H9 (cell line): ENCODE measurements around the gene SH3GL1. TPM values are rescaled to one million over a fixed set of nuclear protein-coding genes. Genes with fewer than 3 reads are reported as not detected.
A peak's percentile ranks its signal among the peaks of the same experiment; 100 is the strongest.

Experiments used
- DNase-seq: peaks from one replicate; pipeline ENCODE4 v3.0.0-alpha.2; 2017
- H2AFZ ChIP-seq: one replicate; pipeline ENCODE4 v1.6.1; 2013; ENCODE audit warnings: mild to moderate bottlenecking, low read length, control low read depth, moderate library complexity
- H2AK5ac ChIP-seq: 2 replicates; pipeline ENCODE4 v1.6.1; 2013; ENCODE audit warnings: low read length, control low read depth, mixed read lengths; ENCODE audit not compliant: insufficient read length
- H2BK120ac ChIP-seq: one replicate; pipeline ENCODE4 v1.6.1; 2013; ENCODE audit warnings: low read depth, mild to moderate bottlenecking, low read length, control low read depth, inconsistent platforms; ENCODE audit not compliant: poor library complexity, severe bottlenecking
- H2BK12ac ChIP-seq: 2 replicates; pipeline ENCODE4 v1.6.1; 2013; ENCODE audit warnings: low read length, control low read depth, mixed read lengths, low read depth; ENCODE audit not compliant: insufficient read length
- H2BK15ac ChIP-seq: 2 replicates; pipeline ENCODE4 v1.6.1; 2013; ENCODE audit warnings: low read depth, low read length, control low read depth
- H2BK20ac ChIP-seq: one replicate; pipeline ENCODE4 v1.6.1; 2013; ENCODE audit warnings: low read depth, mild to moderate bottlenecking, low read length, control low read depth, inconsistent platforms; ENCODE audit not compliant: poor library complexity, severe bottlenecking
- H2BK5ac ChIP-seq: 2 replicates; pipeline ENCODE4 v1.6.1; 2013; ENCODE audit warnings: low read length, control low read depth, mixed read lengths; ENCODE audit not compliant: insufficient read length
- H3K14ac ChIP-seq: 2 replicates; pipeline ENCODE4 v1.6.1; 2013; ENCODE audit warnings: low read length, control low read depth; ENCODE audit not compliant: insufficient read depth
- H3K18ac ChIP-seq: 2 replicates; pipeline ENCODE4 v1.6.1; 2013; ENCODE audit warnings: low read depth, mild to moderate bottlenecking, mixed read lengths, low read length, control low read depth; ENCODE audit not compliant: insufficient read length
- H3K23ac ChIP-seq: 2 replicates; pipeline ENCODE4 v1.6.1; 2013; ENCODE audit warnings: low read length, control low read depth, mixed read lengths, low read depth; ENCODE audit not compliant: insufficient read length
- H3K23me2 ChIP-seq: 2 replicates; pipeline ENCODE4 v1.6.1; 2013; ENCODE audit warnings: low read depth, mild to moderate bottlenecking, mixed read lengths, low read length, control low read depth; ENCODE audit not compliant: insufficient read length, poor library complexity, severe bottlenecking
- H3K27ac ChIP-seq: 2 replicates; pipeline ENCODE4 v1.5.1; 2013; ENCODE audit warnings: low read length, control low read depth, mixed read lengths, low read depth; ENCODE audit not compliant: insufficient read length
- H3K27me3 ChIP-seq: 2 replicates; pipeline ENCODE4 v1.6.1; 2013; ENCODE audit warnings: low read length, control low read depth, inconsistent platforms; ENCODE audit not compliant: insufficient read depth
- H3K4ac ChIP-seq: 2 replicates; pipeline ENCODE4 v1.6.1; 2013; ENCODE audit warnings: low read depth, mild to moderate bottlenecking, control low read depth, inconsistent platforms, low read length, moderate library complexity
- H3K4me1 ChIP-seq: 2 replicates; pipeline ENCODE4 v1.6.1; 2013; ENCODE audit warnings: low read length, control low read depth, inconsistent platforms; ENCODE audit not compliant: insufficient read depth
- H3K4me2 ChIP-seq: 2 replicates; pipeline ENCODE4 v1.6.1; 2013; ENCODE audit warnings: low read length, control low read depth, mixed read lengths; ENCODE audit not compliant: insufficient read length, insufficient read depth
- H3K56ac ChIP-seq: 2 replicates; pipeline ENCODE4 v1.6.1; 2013; ENCODE audit warnings: low read depth, mild to moderate bottlenecking, mixed read lengths, low read length, control low read depth; ENCODE audit not compliant: insufficient read length
- H3K79me1 ChIP-seq: 2 replicates; pipeline ENCODE4 v1.6.1; 2013; ENCODE audit warnings: low read depth, mild to moderate bottlenecking, moderate library complexity, low read length, control low read depth, inconsistent platforms; ENCODE audit not compliant: insufficient read depth, poor library complexity, severe bottlenecking
- H3K79me2 ChIP-seq: 2 replicates; pipeline ENCODE4 v1.6.1; 2013; ENCODE audit warnings: low read length, control low read depth, inconsistent platforms; ENCODE audit not compliant: insufficient read depth
- H3K9ac ChIP-seq: 2 replicates; pipeline ENCODE4 v1.6.1; 2013; ENCODE audit warnings: low read length, control low read depth, mixed read lengths; ENCODE audit not compliant: insufficient read length; ENCODE audit errors: extremely low read depth
- H3K9me3 ChIP-seq: one replicate; pipeline ENCODE4 v1.6.1; 2013; ENCODE audit warnings: low read depth, low read length, inconsistent platforms; ENCODE audit not compliant: control insufficient read depth
- H3T11ph ChIP-seq: one replicate; pipeline ENCODE4 v1.6.1; 2013; ENCODE audit warnings: mild to moderate bottlenecking, low read length, control low read depth, inconsistent platforms
- H4K20me1 ChIP-seq: one replicate; pipeline ENCODE4 v1.6.1; 2013; ENCODE audit not compliant: control insufficient read depth, insufficient read length, insufficient read depth
- H4K5ac ChIP-seq: 2 replicates; pipeline ENCODE4 v1.6.1; 2013; ENCODE audit warnings: low read depth, mild to moderate bottlenecking, mixed read lengths, low read length, control low read depth; ENCODE audit not compliant: insufficient read length
- H4K8ac ChIP-seq: replicated peaks from 2 replicates; pipeline ENCODE4 v1.6.1; 2013; ENCODE audit warnings: low read length, control low read depth, mixed read lengths, low read depth; ENCODE audit not compliant: insufficient read length
- H4K91ac ChIP-seq: 2 replicates; pipeline ENCODE4 v1.6.1; 2013; ENCODE audit warnings: low read depth, mild to moderate bottlenecking, moderate library complexity, mixed read lengths, low read length, control low read depth; ENCODE audit not compliant: insufficient read length
- H3K27ac Mint-ChIP-seq, 3 experiments: 2 replicates in 2 of 3; 3 replicates in 1 of 3; pipeline ENCODE4 v1.8.0; 2020 to 2021; ENCODE audit warnings: mixed read lengths in 3 of 3, mild to moderate bottlenecking in 1 of 3, moderate library complexity in 1 of 3
- H3K27me3 Mint-ChIP-seq: 2 replicates; pipeline ENCODE4 v1.8.0; 2021; ENCODE audit warnings: low read depth, mild to moderate bottlenecking, moderate library complexity, mixed read lengths
- H3K36me3 Mint-ChIP-seq, 3 experiments: 2 replicates in 2 of 3; 3 replicates in 1 of 3; pipeline ENCODE4 v1.8.0; 2020 to 2021; ENCODE audit warnings: low read depth in 3 of 3, mixed read lengths in 3 of 3; ENCODE audit not compliant: insufficient read depth in 1 of 3
- H3K4me1 Mint-ChIP-seq, 2 experiments: 2 replicates each; pipeline ENCODE4 v1.8.0; 2020; ENCODE audit warnings: mixed read lengths in 2 of 2
- H3K4me3 Mint-ChIP-seq, 2 experiments: 2 replicates in 1 of 2; 3 replicates in 1 of 2; pipeline ENCODE4 v1.8.0; 2020 to 2021; ENCODE audit warnings: mild to moderate bottlenecking in 2 of 2, mixed read lengths in 2 of 2, moderate library complexity in 1 of 2
- H3K9me3 Mint-ChIP-seq, 2 experiments: 2 replicates in 1 of 2; 3 replicates in 1 of 2; pipeline ENCODE4 v1.8.0; 2020; ENCODE audit warnings: mild to moderate bottlenecking in 2 of 2, mixed read lengths in 2 of 2, moderate library complexity in 1 of 2
- CTCF ChIP-seq: fragments of 200-600 bp; sonication (generic); conservative IDR thresholded peaks from 3 replicates; pipeline ENCODE4 v1.8.0; 2021; ENCODE audit warnings: antibody characterized with exemption, mild to moderate bottlenecking
- WGBS: extraction: QIAGEN DNeasy Blood & Tissue Kit; methylation state at CpG from one replicate; pipeline ENCODE4 v1.1.7; 2013; ENCODE audit warnings: missing lambda C conversion rate, low lambda C conversion rate, mixed read lengths; ENCODE audit not compliant: insufficient read length; ENCODE audit errors: extremely low coverage; 5-methylcytosine and 5-hydroxymethylcytosine counted together
- total RNA-seq: library from RNA; stranded (reverse); gene quantifications from 2 replicates; pipeline ENCODE4 v1.2.1, GENCODE V29; 2021

SH3GL1 gene
- total RNA-seq, 1 experiment from 2014 or later = 85.5 TPM

- Histone ChIP-seq H4K91ac (no peak overlapping the region), H3K23me2 (no peaks in the 10 kb centered on the region), H3K4ac (no peak overlapping the region), H3K79me1 (peaks cover 6% of the 10 kb centered on the region), H3K4me1 (no peaks in the 10 kb centered on the region; the same call in 1 of the 2 replicates), H3K27ac (no peak overlapping the region), H2BK15ac (no peak overlapping the region), H3K9ac (no peak overlapping the region), H4K5ac (no peak overlapping the region), H3T11ph (no peak overlapping the region), H3K18ac (no peak overlapping the region), H2BK5ac (no peak overlapping the region), H2BK120ac (no peak overlapping the region), H3K79me2 (peaks cover 12% of the 10 kb centered on the region; the same call in 1 of the 2 replicates), H3K9me3 (no peaks in the 10 kb centered on the region), H4K20me1 (no peaks in the 10 kb centered on the region), H2BK20ac (no peak overlapping the region), H4K8ac (no peak overlapping the region), H2AFZ (no peak overlapping the region), H3K14ac (no peak overlapping the region; the same call in 1 of the 2 replicates), H3K4me2 (no peak overlapping the region), H3K23ac (no peak overlapping the region), H3K27me3 (no peaks in the 10 kb centered on the region), H2AK5ac (no peak overlapping the region), H3K56ac (no peak overlapping the region), H2BK12ac (no peak overlapping the region)
- H3K27ac Mint-ChIP-seq = peak overlapping the region in 2 of 3 experiments; percentile 9 to 35; a peak in 1 of 7 replicates
- no peak for TF ChIP-seq CTCF
- no peak for DNase-seq
- H3K27me3 Mint-ChIP-seq = no peaks in the 10 kb centered on the region; the same call in 1 of the 2 replicates
- peaks cover 24 to 46% of the 10 kb centered on the region in 2 experiments for H3K4me1 Mint-ChIP-seq
- H3K9me3 Mint-ChIP-seq = no peaks in the 10 kb centered on the region
- WGBS = no CpG with 5 or more reads among the region's 16 CpGs
- no peak overlapping the region for H3K4me3 Mint-ChIP-seq
- H3K36me3 Mint-ChIP-seq = peaks cover 3 to 14% (median 5%) of the 10 kb centered on the region in 3 experiments; a peak in 5 of 7 replicates
Observed at GRCh38 chr19:4388337-4389063, 11.8 kb downstream of the SH3GL1 start.
